SK-N-SH (cell line): ENCODE results near the gene NLRC5. TPM values are rescaled to one million over a fixed set of nuclear protein-coding genes. Genes with fewer than 3 reads are reported as not detected.

Source experiments
- CTCF ChIA-PET: fragments of 300-600, 350-600 bp; formaldehyde crosslinking; extraction: SDS; loops from one replicate; lab custom pipeline; 2021; lab: Yijun Ruan, JAX
- POLR2A ChIA-PET: fragments of 350-600 bp; sonication (Branson Sonifier 250); formaldehyde crosslinking; extraction: SDS; loops from one replicate; lab custom pipeline; 2020; ENCODE audit warnings: antibody characterized with exemption, inconsistent platforms; lab: Yijun Ruan, JAX
- DNase-seq: peaks from one replicate; pipeline ENCODE4 v3.0.0; 2012
- H2AFZ ChIP-seq: fragments of 200-600 bp; sonication (generic); 2 replicates; pipeline ENCODE4 v1.8.1; 2016; ENCODE audit warnings: antibody characterized with exemption, mild to moderate bottlenecking, low read depth
- H3F3A ChIP-seq: fragments of 200-600 bp; sonication (generic); replicated peaks from 2 replicates; pipeline ENCODE3; 2016; ENCODE audit warnings: antibody characterized with exemption, mild to moderate bottlenecking; ENCODE audit not compliant: insufficient read depth
- H3K27ac ChIP-seq, 2 experiments: fragments of 200-500 bp in 1 of 2; fragments of 200-600 bp in 1 of 2; sonication (Bioruptor generic) in 1 of 2; sonication (generic), shearing (Covaris generic) in 1 of 2; 2 replicates each; pipeline versions ENCODE4 v1.5.1 to v1.6.1; 2014 to 2016; ENCODE audit warnings: low read depth in 2 of 2, inconsistent platforms in 1 of 2, low read length in 1 of 2, mild to moderate bottlenecking in 1 of 2, mixed read lengths in 1 of 2
- H3K27me3 ChIP-seq: fragments of 200-600 bp; sonication (generic), shearing (Covaris generic); 2 replicates; pipeline ENCODE4 v1.6.1; 2016; ENCODE audit warnings: mixed run types; ENCODE audit not compliant: insufficient read depth
- H3K36me3 ChIP-seq, 2 experiments: fragments of 200-500 bp in 1 of 2; fragments of 200-600 bp in 1 of 2; sonication (Bioruptor generic) in 1 of 2; sonication (generic) in 1 of 2; replicated peaks in 1 of 2; 2 replicates each; pipeline versions ENCODE3 to v1.5.1; 2014 to 2016; ENCODE audit warnings: low read length in 1 of 2, mild to moderate bottlenecking in 1 of 2; ENCODE audit not compliant: insufficient read depth in 2 of 2, control insufficient read depth in 1 of 2
- H3K4me1 ChIP-seq, 2 experiments: fragments of 200-500 bp in 1 of 2; fragments of 200-600 bp in 1 of 2; sonication (Bioruptor generic) in 1 of 2; sonication (generic), shearing (Covaris generic) in 1 of 2; 2 replicates each; pipeline versions ENCODE4 v1.5.1 to v1.6.1; 2014 to 2016; ENCODE audit warnings: low read depth in 1 of 2, low read length in 1 of 2, mixed run types in 1 of 2; ENCODE audit not compliant: insufficient read depth in 2 of 2, control insufficient read depth in 1 of 2
- H3K4me2 ChIP-seq: fragments of 200-600 bp; sonication (generic), shearing (Covaris generic); 2 replicates; pipeline ENCODE4 v1.6.1; 2017; ENCODE audit warnings: mixed run types
- H3K4me3 ChIP-seq, 2 experiments: fragments of 200-500 bp in 1 of 2; fragments of 200-600 bp in 1 of 2; sonication (Bioruptor generic) in 1 of 2; sonication (generic), shearing (Covaris generic) in 1 of 2; 2 replicates each; pipeline versions ENCODE4 v1.5.1 to v1.8.1; 2014 to 2016; ENCODE audit warnings: low read depth in 2 of 2, inconsistent platforms in 1 of 2, low read length in 1 of 2, mild to moderate bottlenecking in 1 of 2, mixed read lengths in 1 of 2, moderate library complexity in 1 of 2
- H3K79me2 ChIP-seq: fragments of 200-600 bp; sonication (generic); 2 replicates; pipeline ENCODE4 v1.8.1; 2017; ENCODE audit warnings: mild to moderate bottlenecking; ENCODE audit not compliant: insufficient read depth
- H3K9ac ChIP-seq: fragments of 200-600 bp; sonication (generic); 2 replicates; pipeline ENCODE4 v1.6.1; 2017; ENCODE audit warnings: mixed run types
- H3K9me2 ChIP-seq: fragments of 200-600 bp; sonication (generic); 2 replicates; pipeline ENCODE4 v1.6.1; 2017; ENCODE audit warnings: mixed run types
- H3K9me3 ChIP-seq: fragments of 200-600 bp; sonication (generic); 2 replicates; pipeline ENCODE4 v1.6.1; 2017; ENCODE audit warnings: mixed run types, mild to moderate bottlenecking, moderate library complexity
- H4K20me1 ChIP-seq: fragments of 200-600 bp; sonication (generic); 2 replicates; pipeline ENCODE4 v1.6.1; 2017; ENCODE audit warnings: mild to moderate bottlenecking, mixed run types; ENCODE audit not compliant: insufficient read depth
- CHD2 ChIP-seq: fragments of 150-350 bp; IDR thresholded peaks from 2 replicates; pipeline ENCODE4 v1.6.1; 2018; ENCODE audit warnings: low read length; ENCODE audit not compliant: partially characterized antibody
- ELF1 ChIP-seq: IDR thresholded peaks from 2 replicates; pipeline ENCODE4 v1.4.0; 2012
- EZH2phosphoT487 ChIP-seq: fragments of 200-600 bp; sonication (generic); IDR thresholded peaks from 2 replicates; pipeline ENCODE4 v1.6.1; 2017; ENCODE audit warnings: low read depth, mixed run types, mild to moderate bottlenecking, antibody characterized with exemption, moderate library complexity, borderline replicate concordance
- GATA2 ChIP-seq: sonication (generic); formaldehyde crosslinking; IDR thresholded peaks from 2 replicates; pipeline ENCODE4 v1.5.0; 2020; ENCODE audit warnings: mild to moderate bottlenecking, missing genetic modification reagents
- MAX ChIP-seq: IDR thresholded peaks from 2 replicates; pipeline ENCODE4 v1.4.0; 2012; ENCODE audit warnings: low read depth
- MEF2A ChIP-seq: IDR thresholded peaks from 2 replicates; pipeline ENCODE4 v1.4.0; 2012; ENCODE audit warnings: low read depth, borderline replicate concordance
- MXI1 ChIP-seq: IDR thresholded peaks from 2 replicates; pipeline ENCODE4 v1.6.1; 2012; ENCODE audit warnings: mild to moderate bottlenecking, low read depth, low read length, improper control_type of control experiment
- NFIC ChIP-seq: IDR thresholded peaks from 2 replicates; pipeline ENCODE4 v1.4.0; 2012; ENCODE audit warnings: borderline replicate concordance
- PBX3 ChIP-seq: IDR thresholded peaks from 2 replicates; pipeline ENCODE4; 2012
- POLR2AphosphoS5 ChIP-seq: IDR thresholded peaks from 2 replicates; pipeline ENCODE4 v1.6.1; 2012; ENCODE audit warnings: low read depth, low read length
- RAD21 ChIP-seq: IDR thresholded peaks from 2 replicates; pipeline ENCODE4 v1.6.1; 2012; ENCODE audit warnings: mild to moderate bottlenecking, low read length
- RFX5 ChIP-seq: IDR thresholded peaks from 2 replicates; pipeline ENCODE4 v1.6.1; 2012; ENCODE audit warnings: mild to moderate bottlenecking, improper control_type of control experiment, low read length
- RXRA ChIP-seq: IDR thresholded peaks from 2 replicates; pipeline ENCODE4 v1.4.0; 2012; ENCODE audit warnings: low read depth, mild to moderate bottlenecking, borderline replicate concordance
- TAF1 ChIP-seq: IDR thresholded peaks from 2 replicates; pipeline ENCODE4 v1.6.1; 2012; ENCODE audit warnings: low read depth, mild to moderate bottlenecking, low read length, moderate library complexity, borderline replicate concordance
- TEAD4 ChIP-seq: IDR thresholded peaks from 2 replicates; pipeline ENCODE4 v1.4.0; 2012; ENCODE audit warnings: mild to moderate bottlenecking, borderline replicate concordance; ENCODE audit not compliant: insufficient read depth
- YY1 ChIP-seq: IDR thresholded peaks from 2 replicates; pipeline ENCODE4 v1.4.0; 2012; ENCODE audit warnings: low read depth, mild to moderate bottlenecking
- WGBS: methylation state at CpG from one replicate; pipeline ENCODE4 v1.1.6; 2017; ENCODE audit warnings: low lambda C conversion rate; 5-methylcytosine and 5-hydroxymethylcytosine counted together
- polyA plus RNA-seq, 3 experiments: library from polyadenylated mRNA; depleted of rRNA; stranded (reverse); fragments of >200 nt; gene quantifications; 2 replicates each; pipeline ENCODE4 v1.2.3, GENCODE V29; 2012
- TF ChIP-seq, protein P1 (sequence below): fragments of 150-350 bp; IDR thresholded peaks from 2 replicates; pipeline ENCODE4 v1.6.1; 2017; ENCODE audit warnings: antibody characterized with exemption, low read length, low read depth, borderline replicate concordance
- TF ChIP-seq, protein P2 (sequence below): IDR thresholded peaks from 2 replicates; pipeline ENCODE4 v1.4.0; 2012; ENCODE audit warnings: low read depth, borderline replicate concordance
- TF ChIP-seq, protein P3 (sequence below): fragments of 200-600 bp; sonication (generic); IDR thresholded peaks from 2 replicates; pipeline ENCODE4 v1.6.1; 2017; ENCODE audit warnings: antibody characterized with exemption, mild to moderate bottlenecking, moderate library complexity

Gene NLRC5
- polyA plus RNA-seq, 1 of the 3 experiments (the other 2 are of a cell fraction), result 6.5 TPM

DNA sequence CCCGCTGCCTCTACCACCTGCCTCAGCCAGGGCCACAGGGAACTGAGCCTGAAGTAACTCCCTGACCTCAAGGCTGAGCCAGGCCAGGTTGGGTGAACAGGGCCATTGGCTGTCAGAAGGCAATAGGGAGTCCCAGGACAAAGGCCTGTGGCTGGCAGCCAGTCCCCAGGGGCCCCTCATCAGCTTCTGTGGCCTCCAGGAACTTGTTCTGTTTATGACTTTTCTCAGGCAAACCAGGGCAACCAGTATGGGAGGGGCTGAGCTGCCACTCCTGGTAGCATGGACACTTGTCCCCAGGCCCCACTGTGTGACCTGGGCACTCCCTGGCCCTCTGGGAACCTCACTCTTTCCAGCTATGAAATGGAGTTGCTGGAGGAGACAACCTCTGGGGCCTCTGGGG is 143.1 kb downstream of the NLRC5 start:
- Histone ChIP-seq H3K9ac (no peak overlapping the region), H3K36me3 (no peaks in the 10 kb centered on the region), H3K9me3 (no peaks in the 10 kb centered on the region), H4K20me1 (no peaks in the 10 kb centered on the region), H2AFZ (no peak overlapping the region), H3K4me1 (peaks cover 0 to 4% of the 10 kb centered on the region in 2 experiments; a peak in 1 of 4 replicates), H3K27me3 (no peaks in the 10 kb centered on the region), H3K9me2 (no peaks in the 10 kb centered on the region), H3K4me2 (no peak overlapping the region), H3K79me2 (no peaks in the 10 kb centered on the region), H3K4me3 (no peak overlapping the region)
- DNase-seq, result no peak
- WGBS, result 86% methylated on average over 1 of the region's 1 CpG
- CTCF ChIA-PET, result interaction anchor here (1.3 kb wide), 1 partner anchor 10 kb away, joined by 3 read pairs; no protein-coding TSS in a partner anchor
- TF ChIP-seq MAX (no peak), CHD2 (no peak), TEAD4 (no peak), PBX3 (no peak), TAF1 (no peak), RXRA (no peak), MXI1 (no peak)
- TF ChIP-seq, protein P1, sequence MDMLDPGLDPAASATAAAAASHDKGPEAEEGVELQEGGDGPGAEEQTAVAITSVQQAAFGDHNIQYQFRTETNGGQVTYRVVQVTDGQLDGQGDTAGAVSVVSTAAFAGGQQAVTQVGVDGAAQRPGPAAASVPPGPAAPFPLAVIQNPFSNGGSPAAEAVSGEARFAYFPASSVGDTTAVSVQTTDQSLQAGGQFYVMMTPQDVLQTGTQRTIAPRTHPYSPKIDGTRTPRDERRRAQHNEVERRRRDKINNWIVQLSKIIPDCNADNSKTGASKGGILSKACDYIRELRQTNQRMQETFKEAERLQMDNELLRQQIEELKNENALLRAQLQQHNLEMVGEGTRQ, result no peak
- TF ChIP-seq, all 33 proteins: peak for 0
- POLR2A ChIA-PET, result no interaction called here
- H3K27ac ChIP-seq, result no peak overlapping the region
- no peaks in the 10 kb centered on the region for H3F3A ChIP-seq

DNA sequence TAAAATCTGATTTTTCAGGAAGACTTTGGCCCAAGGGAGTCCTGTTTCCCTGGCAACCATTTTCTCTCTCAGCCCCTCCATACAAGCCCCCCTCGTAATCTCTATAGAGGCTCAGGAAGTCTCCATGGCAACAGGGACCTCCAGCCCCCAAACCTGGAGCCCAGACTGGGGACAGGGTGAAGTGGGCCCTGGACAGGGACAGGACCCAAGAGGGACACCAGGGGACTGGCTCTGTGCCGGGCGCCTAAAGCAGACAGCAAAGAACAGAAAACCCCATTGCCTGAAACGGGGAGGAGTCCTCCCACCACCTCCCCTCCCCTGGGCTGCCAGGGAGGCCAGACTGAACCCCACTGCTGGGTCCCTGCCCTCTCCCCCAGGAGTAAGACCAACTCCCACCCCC is 143.7 kb downstream of the NLRC5 start:
- Histone ChIP-seq H3K4me2 (no peak overlapping the region), H4K20me1 (no peaks in the 10 kb centered on the region), H3K27ac (no peak overlapping the region), H3F3A (no peaks in the 10 kb centered on the region), H3K79me2 (no peaks in the 10 kb centered on the region), H3K9ac (no peak overlapping the region), H3K27me3 (no peaks in the 10 kb centered on the region), H3K36me3 (no peaks in the 10 kb centered on the region), H3K9me3 (no peaks in the 10 kb centered on the region), H3K9me2 (no peaks in the 10 kb centered on the region), H2AFZ (no peak overlapping the region), H3K4me3 (no peak overlapping the region), H3K4me1 (peaks cover 0 to 4% of the 10 kb centered on the region in 2 experiments; a peak in 1 of 4 replicates)
- no peak for DNase-seq
- ChIA-PET POLR2A (no interaction called here), CTCF (interaction anchor here (1.1 kb wide), 1 partner anchor 25 kb away, joined by 3 read pairs; no protein-coding TSS in a partner anchor)
- WGBS, result 67% methylated on average over 3 of the region's 4 CpGs
- no peak for TF ChIP-seq POLR2AphosphoS5
- no peak for TF ChIP-seq NFIC
- TF ChIP-seq RAD21, result no peak
- TF ChIP-seq YY1, result no peak
- no peak for TF ChIP-seq MEF2A
- TF ChIP-seq GATA2, result no peak
- TF ChIP-seq MXI1, result no peak
- TF ChIP-seq, protein P2, sequence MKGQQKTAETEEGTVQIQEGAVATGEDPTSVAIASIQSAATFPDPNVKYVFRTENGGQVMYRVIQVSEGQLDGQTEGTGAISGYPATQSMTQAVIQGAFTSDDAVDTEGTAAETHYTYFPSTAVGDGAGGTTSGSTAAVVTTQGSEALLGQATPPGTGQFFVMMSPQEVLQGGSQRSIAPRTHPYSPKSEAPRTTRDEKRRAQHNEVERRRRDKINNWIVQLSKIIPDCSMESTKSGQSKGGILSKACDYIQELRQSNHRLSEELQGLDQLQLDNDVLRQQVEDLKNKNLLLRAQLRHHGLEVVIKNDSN, result no peak
- no peak for TF ChIP-seq TAF1
- TF ChIP-seq, protein P1, result no peak
- no peak for TF ChIP-seq ELF1
- TF ChIP-seq PBX3, result no peak
- TF ChIP-seq EZH2phosphoT487, result no peak
- TF ChIP-seq, protein P3, sequence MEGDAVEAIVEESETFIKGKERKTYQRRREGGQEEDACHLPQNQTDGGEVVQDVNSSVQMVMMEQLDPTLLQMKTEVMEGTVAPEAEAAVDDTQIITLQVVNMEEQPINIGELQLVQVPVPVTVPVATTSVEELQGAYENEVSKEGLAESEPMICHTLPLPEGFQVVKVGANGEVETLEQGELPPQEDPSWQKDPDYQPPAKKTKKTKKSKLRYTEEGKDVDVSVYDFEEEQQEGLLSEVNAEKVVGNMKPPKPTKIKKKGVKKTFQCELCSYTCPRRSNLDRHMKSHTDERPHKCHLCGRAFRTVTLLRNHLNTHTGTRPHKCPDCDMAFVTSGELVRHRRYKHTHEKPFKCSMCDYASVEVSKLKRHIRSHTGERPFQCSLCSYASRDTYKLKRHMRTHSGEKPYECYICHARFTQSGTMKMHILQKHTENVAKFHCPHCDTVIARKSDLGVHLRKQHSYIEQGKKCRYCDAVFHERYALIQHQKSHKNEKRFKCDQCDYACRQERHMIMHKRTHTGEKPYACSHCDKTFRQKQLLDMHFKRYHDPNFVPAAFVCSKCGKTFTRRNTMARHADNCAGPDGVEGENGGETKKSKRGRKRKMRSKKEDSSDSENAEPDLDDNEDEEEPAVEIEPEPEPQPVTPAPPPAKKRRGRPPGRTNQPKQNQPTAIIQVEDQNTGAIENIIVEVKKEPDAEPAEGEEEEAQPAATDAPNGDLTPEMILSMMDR, result no peak
- TF ChIP-seq TEAD4, result no peak
- TF ChIP-seq RFX5, result no peak
